Trophoblast cell (in vitro differentiated cells and primary cell): ENCODE results near the gene PLCD4.

Experiments
- DNase-seq, 2 donors: peaks; one replicate each; pipeline ENCODE4 v3.0.0-alpha.2; 2016
- H2AFZ ChIP-seq: 2 replicates; pipeline ENCODE4 v1.6.1; 2013; ENCODE audit warnings: low read length, moderate library complexity, mild to moderate bottlenecking; ENCODE audit not compliant: insufficient read depth, poor library complexity
- H2AK5ac ChIP-seq: 2 replicates; pipeline ENCODE4 v1.6.1; 2013; ENCODE audit warnings: mild to moderate bottlenecking, low read length
- H2BK120ac ChIP-seq: 2 replicates; pipeline ENCODE4 v1.6.1; 2013; ENCODE audit warnings: low read length, mild to moderate bottlenecking, moderate library complexity; ENCODE audit not compliant: insufficient read depth, poor library complexity
- H2BK12ac ChIP-seq: 2 replicates; pipeline ENCODE4 v1.6.1; 2013; ENCODE audit warnings: mild to moderate bottlenecking, low read length, moderate library complexity
- H2BK5ac ChIP-seq: 2 replicates; pipeline ENCODE4 v1.6.1; 2013; ENCODE audit warnings: low read length, low read depth, moderate library complexity, mild to moderate bottlenecking; ENCODE audit not compliant: poor library complexity
- H3K14ac ChIP-seq: 2 replicates; pipeline ENCODE4 v1.6.1; 2013; ENCODE audit warnings: mild to moderate bottlenecking, low read length
- H3K18ac ChIP-seq: 2 replicates; pipeline ENCODE4 v1.6.1; 2013; ENCODE audit warnings: mild to moderate bottlenecking, low read length
- H3K23ac ChIP-seq: 2 replicates; pipeline ENCODE4 v1.6.1; 2013; ENCODE audit warnings: low read length
- H3K27ac ChIP-seq: 2 replicates; pipeline ENCODE4 v1.5.1; 2013; ENCODE audit warnings: low read depth, mild to moderate bottlenecking, inconsistent platforms, low read length, moderate library complexity
- H3K27me3 ChIP-seq: 2 replicates; pipeline ENCODE4 v1.6.1; 2013; ENCODE audit warnings: inconsistent platforms, mild to moderate bottlenecking, low read length, moderate library complexity; ENCODE audit not compliant: insufficient read depth
- H3K36me3 ChIP-seq, 2 experiments: 1 replicate in 1 of 2; 2 replicates in 1 of 2; pipeline ENCODE4 v1.6.1; 2013; ENCODE audit warnings: low read length in 2 of 2, mild to moderate bottlenecking in 2 of 2, moderate library complexity in 1 of 2; ENCODE audit not compliant: insufficient read depth in 2 of 2, control insufficient read depth in 1 of 2
- H3K4ac ChIP-seq: 2 replicates; pipeline ENCODE4 v1.6.1; 2013; ENCODE audit warnings: low read depth, mild to moderate bottlenecking, low read length, moderate library complexity
- H3K4me1 ChIP-seq, 2 experiments: 1 replicate in 1 of 2; 2 replicates in 1 of 2; pipeline ENCODE4 v1.6.1; 2013; ENCODE audit warnings: low read length in 2 of 2, mild to moderate bottlenecking in 2 of 2, moderate library complexity in 1 of 2; ENCODE audit not compliant: insufficient read depth in 2 of 2, control insufficient read depth in 1 of 2
- H3K4me2 ChIP-seq: 2 replicates; pipeline ENCODE4 v1.6.1; 2013; ENCODE audit warnings: inconsistent platforms, mild to moderate bottlenecking, low read length, moderate library complexity
- H3K4me3 ChIP-seq: 2 replicates; pipeline ENCODE4 v1.5.1; 2013; ENCODE audit warnings: mild to moderate bottlenecking, low read depth, low read length, inconsistent platforms
- H3K79me1 ChIP-seq: one replicate; pipeline ENCODE4 v1.6.1; 2013; ENCODE audit warnings: low read length
- H3K79me2 ChIP-seq: 2 replicates; pipeline ENCODE4 v1.6.1; 2013; ENCODE audit warnings: low read length, mild to moderate bottlenecking; ENCODE audit not compliant: control insufficient read depth, insufficient read depth, poor library complexity
- H3K9ac ChIP-seq: 2 replicates; pipeline ENCODE4 v1.6.1; 2013; ENCODE audit warnings: mild to moderate bottlenecking, low read length
- H3K9me3 ChIP-seq: 2 replicates; pipeline ENCODE4 v1.6.1; 2013; ENCODE audit warnings: low read depth, mild to moderate bottlenecking, control low read depth, inconsistent platforms, low read length; ENCODE audit not compliant: insufficient read depth
- H4K12ac ChIP-seq: 2 replicates; pipeline ENCODE4 v1.6.1; 2013; ENCODE audit warnings: low read depth, mild to moderate bottlenecking, low read length, moderate library complexity
- H4K8ac ChIP-seq: 2 replicates; pipeline ENCODE4 v1.6.1; 2013; ENCODE audit warnings: low read depth, mild to moderate bottlenecking, low read length, moderate library complexity
- H4K91ac ChIP-seq: one replicate; pipeline ENCODE4 v1.6.1; 2013; ENCODE audit warnings: low read depth, mild to moderate bottlenecking, low read length, moderate library complexity
- WGBS: extraction: QIAGEN DNeasy Blood & Tissue Kit; methylation state at CpG from one replicate; pipeline ENCODE4 v1.1.7; 2013; ENCODE audit warnings: missing lambda C conversion rate; ENCODE audit not compliant: insufficient read length, insufficient coverage; ENCODE audit errors: extremely low coverage; 5-methylcytosine and 5-hydroxymethylcytosine counted together

The PLCD4 gene

GRCh38 chr2:218663901-218664300, 56.2 kb downstream of the PLCD4 start:
- no peak overlapping the region for H4K91ac ChIP-seq
- H3K4me2 ChIP-seq: no peak overlapping the region
- H3K4me1 ChIP-seq: peaks cover 3 to 4% of the 10 kb centered on the region in 2 experiments
- no peaks in the 10 kb centered on the region for H3K9me3 ChIP-seq
- peaks cover 5% of the 10 kb centered on the region for H3K79me1 ChIP-seq
- H4K12ac ChIP-seq: no peak overlapping the region
- H3K9ac ChIP-seq: no peak overlapping the region
- H2AK5ac ChIP-seq: no peak overlapping the region
- DNase-seq: no peak
- H3K18ac ChIP-seq: no peak overlapping the region
- H3K27me3 ChIP-seq: no peaks in the 10 kb centered on the region
- H3K4ac ChIP-seq: no peak overlapping the region
- no peak overlapping the region for H2BK120ac ChIP-seq
- no peak overlapping the region for H3K27ac ChIP-seq
- WGBS: no CpG with 5 or more reads among the region's 15 CpGs
- no peak overlapping the region for H3K4me3 ChIP-seq
- no peak overlapping the region for H2AFZ ChIP-seq
- H4K8ac ChIP-seq: no peak overlapping the region
- no peak overlapping the region for H3K14ac ChIP-seq
- peaks cover 3% of the 10 kb centered on the region for H3K79me2 ChIP-seq
- no peak overlapping the region for H2BK5ac ChIP-seq
- H3K36me3 ChIP-seq: peaks cover 51 to 61% of the 10 kb centered on the region in 2 experiments
- H2BK12ac ChIP-seq: no peak overlapping the region
- H3K23ac ChIP-seq: no peak overlapping the region

GRCh38 chr2:218664653-218665052, 57.0 kb downstream of the PLCD4 start:
- H3K9me3 ChIP-seq: no peaks in the 10 kb centered on the region
- no peaks in the 10 kb centered on the region for H3K79me2 ChIP-seq
- H3K27me3 ChIP-seq: no peaks in the 10 kb centered on the region
- no peak overlapping the region for H2BK12ac ChIP-seq
- H2BK5ac ChIP-seq: no peak overlapping the region
- no peak overlapping the region for H3K27ac ChIP-seq
- no CpG with 5 or more reads among the region's 7 CpGs for WGBS
- no peak overlapping the region for H4K91ac ChIP-seq
- peaks cover 51 to 61% of the 10 kb centered on the region in 2 experiments for H3K36me3 ChIP-seq
- H2BK120ac ChIP-seq: no peak overlapping the region
- peaks cover 3 to 4% of the 10 kb centered on the region in 2 experiments for H3K4me1 ChIP-seq
- H3K23ac ChIP-seq: no peak overlapping the region
- H2AK5ac ChIP-seq: no peak overlapping the region
- no peak overlapping the region for H3K4me3 ChIP-seq
- no peaks in the 10 kb centered on the region for H3K79me1 ChIP-seq
- H3K9ac ChIP-seq: no peak overlapping the region
- DNase-seq: no peak
- no peak overlapping the region for H4K8ac ChIP-seq
- H3K18ac ChIP-seq: no peak overlapping the region
- no peak overlapping the region for H3K4me2 ChIP-seq
- no peak overlapping the region for H3K4ac ChIP-seq
- H4K12ac ChIP-seq: no peak overlapping the region
- no peak overlapping the region for H2AFZ ChIP-seq
- H3K14ac ChIP-seq: no peak overlapping the region

GRCh38 chr2:218671097-218671653, 63.5 kb downstream of the PLCD4 start:
- Histone ChIP-seq H3K14ac (peak overlapping the region; percentile 23), H3K4me3 (peak overlapping the region; percentile 98), H4K91ac (peak overlapping the region; percentile 3), H3K27me3 (no peaks in the 10 kb centered on the region), H3K79me1 (peaks cover 8% of the 10 kb centered on the region), H3K4me1 (peaks cover 0 to 11% of the 10 kb centered on the region in 2 experiments), H2BK5ac (no peak overlapping the region), H2AK5ac (peak overlapping the region; percentile 48), H3K27ac (peak overlapping the region; percentile 5), H4K8ac (peak overlapping the region; percentile 79), H2BK12ac (peak overlapping the region; percentile 2), H3K4me2 (peak overlapping the region; percentile 71), H3K79me2 (no peaks in the 10 kb centered on the region), H2AFZ (peak overlapping the region; percentile 9), H3K9ac (peak overlapping the region; percentile 89), H2BK120ac (no peak overlapping the region), H3K9me3 (no peaks in the 10 kb centered on the region), H3K23ac (no peak overlapping the region), H4K12ac (peak overlapping the region; percentile 4), H3K36me3 (peaks cover 9 to 20% of the 10 kb centered on the region in 2 experiments), H3K4ac (peak overlapping the region; percentile 3), H3K18ac (peak overlapping the region; percentile 12)
- no CpG with 5 or more reads among the region's 12 CpGs for WGBS
- DNase-seq: peak; percentile 12 to 53

- H3K79me1 ChIP-seq: peaks cover 8% of the 10 kb centered on the region
- peak within 1 kb of the TSS; percentile 49 for H4K91ac ChIP-seq
- H3K18ac ChIP-seq: peak within 1 kb of the TSS; percentile 23
- peak within 1 kb of the TSS; percentile 98 for H3K4me3 ChIP-seq
- H3K9ac ChIP-seq: peak within 1 kb of the TSS; percentile 89
- H3K4me2 ChIP-seq: peak within 1 kb of the TSS; percentile 71
- H3K79me2 ChIP-seq: no peaks in the 10 kb centered on the region
- peaks cover 0 to 11% of the 10 kb centered on the region in 2 experiments for H3K4me1 ChIP-seq
- H3K27ac ChIP-seq: peak within 1 kb of the TSS; percentile 47
- peak within 1 kb of the TSS; percentile 2 for H2BK12ac ChIP-seq
- H3K14ac ChIP-seq: peak within 1 kb of the TSS; percentile 75
- H2BK5ac ChIP-seq: no peak within 1 kb of the TSS
- H3K27me3 ChIP-seq: no peaks in the 10 kb centered on the region
- peak within 1 kb of the TSS; percentile 48 for H2AK5ac ChIP-seq
- peak within 1 kb of the TSS; percentile 28 for H2AFZ ChIP-seq
- peak within 1 kb of the TSS; percentile 37 for H2BK120ac ChIP-seq
- H4K8ac ChIP-seq: peak within 1 kb of the TSS; percentile 79
- H3K9me3 ChIP-seq: no peaks in the 10 kb centered on the region
- DNase-seq: peak; percentile 76 to 87
- no peak within 1 kb of the TSS for H3K23ac ChIP-seq
- H3K4ac ChIP-seq: peak within 1 kb of the TSS; percentile 5
- no CpG with 5 or more reads among the region's 49 CpGs for WGBS
- H3K36me3 ChIP-seq: peaks cover 8 to 15% of the 10 kb centered on the region in 2 experiments
- peak within 1 kb of the TSS; percentile 71 for H4K12ac ChIP-seq
Measured at GRCh38 chr2:218671654-218672566, 64.2 kb downstream of the PLCD4 start, which contains the start of the genes RNF25 and STK36. Gene RNF25, minus strand, starts transcription at chr2:218672002. Its CDS starts 32 bp downstream, at chr2:218671970. Gene STK36, plus strand, starts transcription at chr2:218672086. Its CDS starts 744 bp downstream, at chr2:218672830.
